MM.1S (cell line): ENCODE data around the gene SELL.

ENCODE experiments used
- DNase-seq: peaks from one replicate; pipeline ENCODE4 v3.0.0-alpha.2; 2015
- H2AFZ ChIP-seq: fragments of 300-600 bp; sonication (generic); 2 replicates; pipeline ENCODE4 v1.6.0; 2016; ENCODE audit warnings: antibody characterized with exemption, low read length
- H3F3A ChIP-seq: fragments of 300-600 bp; sonication (generic); 2 replicates; pipeline ENCODE4 v1.6.1; 2016; ENCODE audit warnings: mild to moderate bottlenecking, antibody characterized with exemption, low read length, moderate library complexity, mixed read lengths; ENCODE audit not compliant: insufficient read depth
- H3K27ac ChIP-seq: fragments of 300-600 bp; sonication (generic); 2 replicates; pipeline ENCODE4 v1.5.1; 2016; ENCODE audit warnings: mild to moderate bottlenecking, low read length
- H3K27me3 ChIP-seq: fragments of 300-600 bp; sonication (generic); replicated peaks from 2 replicates; pipeline ENCODE4 v1.6.0; 2016; ENCODE audit warnings: low read length; ENCODE audit not compliant: insufficient read depth
- H3K36me3 ChIP-seq: fragments of 300-600 bp; sonication (generic); replicated peaks from 2 replicates; pipeline ENCODE4 v1.6.1; 2016; ENCODE audit warnings: mild to moderate bottlenecking, low read length, mixed read lengths; ENCODE audit not compliant: insufficient read depth
- H3K4me1 ChIP-seq: fragments of 300-600 bp; sonication (generic); 2 replicates; pipeline ENCODE4 v1.6.1; 2016; ENCODE audit warnings: low read length, mixed read lengths
- H3K4me2 ChIP-seq: fragments of 300-600 bp; sonication (generic); 2 replicates; pipeline ENCODE4 v1.6.0; 2016; ENCODE audit warnings: low read depth, low read length
- H3K4me3 ChIP-seq: fragments of 300-600 bp; sonication (generic); 2 replicates; pipeline ENCODE4 v1.5.1; 2016; ENCODE audit warnings: low read length, mixed read lengths
- H3K79me2 ChIP-seq: fragments of 300-600 bp; sonication (generic); 2 replicates; pipeline ENCODE4 v1.6.1; 2016; ENCODE audit warnings: mixed run types, low read length, mixed read lengths
- H3K9ac ChIP-seq: fragments of 300-600 bp; sonication (generic); 2 replicates; pipeline ENCODE4 v1.6.1; 2016; ENCODE audit warnings: low read length, mixed read lengths
- H3K9me2 ChIP-seq: fragments of 300-600 bp; sonication (generic); replicated peaks from 2 replicates; pipeline ENCODE4 v1.6.1; 2016; ENCODE audit warnings: mild to moderate bottlenecking, low read length, mixed read lengths; ENCODE audit not compliant: insufficient read depth
- H3K9me3 ChIP-seq: fragments of 300-600 bp; sonication (generic); replicated peaks from 2 replicates; pipeline ENCODE4 v1.6.1; 2016; ENCODE audit warnings: mild to moderate bottlenecking, low read length, mixed read lengths; ENCODE audit not compliant: insufficient read depth
- H4K20me1 ChIP-seq: fragments of 300-600 bp; sonication (generic); 2 replicates; pipeline ENCODE4 v1.6.1; 2016; ENCODE audit warnings: mild to moderate bottlenecking, low read length, moderate library complexity, mixed read lengths; ENCODE audit not compliant: insufficient read depth
- EZH2 ChIP-seq: fragments of 300-600 bp; sonication (generic); optimal IDR thresholded peaks from 2 replicates; pipeline ENCODE3; 2017; ENCODE audit warnings: low read depth, mild to moderate bottlenecking, antibody characterized with exemption, low read length, mixed read lengths
- EZH2phosphoT487 ChIP-seq: fragments of 300-600 bp; sonication (generic); IDR thresholded peaks from 2 replicates; pipeline ENCODE4 v1.6.1; 2018; ENCODE audit warnings: antibody characterized with exemption, low read length
- TF ChIP-seq, protein P1 (sequence below): fragments of 300-600 bp; sonication (generic); IDR thresholded peaks from 2 replicates; pipeline ENCODE4 v1.5.1; 2016; ENCODE audit warnings: antibody characterized with exemption, low read length, mixed read lengths

Gene SELL

DNA sequence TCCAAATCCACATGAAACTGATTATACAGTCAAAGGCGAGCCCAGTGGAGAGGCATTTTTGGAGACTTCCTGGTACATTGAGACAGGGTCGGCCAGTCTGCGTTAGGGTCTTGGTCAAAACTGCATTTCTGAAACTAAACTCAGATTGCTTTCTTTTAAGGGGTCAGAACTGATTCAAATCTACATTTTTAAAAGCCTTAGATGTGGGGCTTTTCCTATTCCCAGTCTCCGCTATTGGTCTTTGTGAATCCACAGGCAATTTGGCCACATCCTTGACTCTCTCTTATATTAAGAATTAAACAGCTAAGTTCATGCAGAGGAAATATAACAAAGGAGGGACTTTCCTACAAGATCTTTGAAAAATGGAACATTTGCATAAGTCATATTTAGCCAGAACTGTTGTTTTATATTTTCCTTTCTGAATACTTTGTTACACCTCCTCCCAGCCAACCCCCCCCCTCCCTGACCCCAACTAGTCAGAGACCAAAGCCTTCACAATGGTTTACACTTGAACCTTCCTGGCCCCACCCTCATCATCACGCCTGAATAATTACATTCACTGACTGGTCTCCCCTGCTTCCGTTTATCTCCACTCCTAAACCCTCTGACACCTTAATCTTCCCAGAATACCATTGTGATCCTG lies 30.9 kb downstream of the SELL start:
- no peaks in the 10 kb centered on the region for H3K9me3 ChIP-seq
- H3K9me2 ChIP-seq = no peaks in the 10 kb centered on the region
- no peak overlapping the region for H3K27ac ChIP-seq
- H3K36me3 ChIP-seq = no peaks in the 10 kb centered on the region
- H3K9ac ChIP-seq = no peak overlapping the region
- no peaks in the 10 kb centered on the region for H3K4me1 ChIP-seq
- no peaks in the 10 kb centered on the region for H3K79me2 ChIP-seq
- no peak for DNase-seq
- H2AFZ ChIP-seq = no peak overlapping the region
- H3K4me3 ChIP-seq = no peak overlapping the region
- H4K20me1 ChIP-seq = no peaks in the 10 kb centered on the region
- no peak for TF ChIP-seq EZH2
- TF ChIP-seq, protein P1, sequence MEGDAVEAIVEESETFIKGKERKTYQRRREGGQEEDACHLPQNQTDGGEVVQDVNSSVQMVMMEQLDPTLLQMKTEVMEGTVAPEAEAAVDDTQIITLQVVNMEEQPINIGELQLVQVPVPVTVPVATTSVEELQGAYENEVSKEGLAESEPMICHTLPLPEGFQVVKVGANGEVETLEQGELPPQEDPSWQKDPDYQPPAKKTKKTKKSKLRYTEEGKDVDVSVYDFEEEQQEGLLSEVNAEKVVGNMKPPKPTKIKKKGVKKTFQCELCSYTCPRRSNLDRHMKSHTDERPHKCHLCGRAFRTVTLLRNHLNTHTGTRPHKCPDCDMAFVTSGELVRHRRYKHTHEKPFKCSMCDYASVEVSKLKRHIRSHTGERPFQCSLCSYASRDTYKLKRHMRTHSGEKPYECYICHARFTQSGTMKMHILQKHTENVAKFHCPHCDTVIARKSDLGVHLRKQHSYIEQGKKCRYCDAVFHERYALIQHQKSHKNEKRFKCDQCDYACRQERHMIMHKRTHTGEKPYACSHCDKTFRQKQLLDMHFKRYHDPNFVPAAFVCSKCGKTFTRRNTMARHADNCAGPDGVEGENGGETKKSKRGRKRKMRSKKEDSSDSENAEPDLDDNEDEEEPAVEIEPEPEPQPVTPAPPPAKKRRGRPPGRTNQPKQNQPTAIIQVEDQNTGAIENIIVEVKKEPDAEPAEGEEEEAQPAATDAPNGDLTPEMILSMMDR = no peak
- H3F3A ChIP-seq = no peaks in the 10 kb centered on the region
- H3K27me3 ChIP-seq = no peaks in the 10 kb centered on the region
- H3K4me2 ChIP-seq = no peak overlapping the region

DNA sequence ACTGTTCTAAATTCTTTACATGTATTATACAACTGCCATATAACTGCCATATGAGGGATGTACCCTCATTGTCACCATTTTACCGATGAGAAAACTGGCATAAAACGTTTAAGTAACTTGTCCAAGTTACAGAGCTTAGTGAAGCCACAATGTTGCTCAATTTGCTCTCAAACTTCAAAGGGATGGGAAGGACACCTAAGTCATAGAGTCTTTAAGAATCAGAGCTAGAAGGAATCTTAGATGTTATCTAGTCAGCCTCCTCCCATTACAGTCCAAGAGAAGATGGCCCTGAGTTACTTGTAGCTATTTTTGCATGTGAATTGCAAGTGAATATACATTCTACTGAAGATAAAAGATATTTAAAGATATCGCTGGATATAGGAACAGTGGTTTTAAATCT lies 31.7 kb downstream of the SELL start:
- Histone ChIP-seq H3K36me3 (no peaks in the 10 kb centered on the region), H4K20me1 (no peaks in the 10 kb centered on the region), H3K9me3 (no peaks in the 10 kb centered on the region), H3K9ac (no peak overlapping the region), H3K4me3 (no peak overlapping the region), H2AFZ (no peak overlapping the region), H3K4me1 (no peaks in the 10 kb centered on the region), H3K79me2 (no peaks in the 10 kb centered on the region), H3K27me3 (no peaks in the 10 kb centered on the region), H3K4me2 (no peak overlapping the region), H3F3A (no peaks in the 10 kb centered on the region), H3K27ac (no peak overlapping the region), H3K9me2 (no peaks in the 10 kb centered on the region)
- TF ChIP-seq EZH2phosphoT487 (no peak), EZH2 (no peak)
- TF ChIP-seq, protein P1 = no peak
- no peak for DNase-seq

DNA sequence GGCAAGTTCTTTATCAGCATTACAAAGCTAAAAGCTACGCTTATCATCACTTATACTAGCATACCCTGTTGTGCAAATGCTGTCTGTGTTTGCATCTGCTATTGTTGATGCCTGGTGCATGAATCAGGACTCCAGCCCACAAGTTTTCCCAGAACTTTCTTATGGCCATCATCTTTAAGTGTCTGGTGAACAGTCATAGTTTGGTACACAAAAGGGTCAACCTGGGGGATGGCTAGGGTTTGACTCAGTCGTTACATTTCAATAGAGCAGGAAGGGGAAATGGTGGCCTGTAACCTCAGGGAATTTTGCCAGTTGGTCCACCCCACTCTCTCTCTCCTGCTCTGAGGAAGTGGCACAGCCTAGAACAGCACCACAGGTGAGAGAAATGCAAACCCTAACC lies 35.4 kb downstream of the SELL start:
- Histone ChIP-seq H3K36me3 (no peaks in the 10 kb centered on the region), H3K9me3 (no peaks in the 10 kb centered on the region), H3F3A (no peaks in the 10 kb centered on the region), H3K4me2 (no peak overlapping the region), H2AFZ (no peak overlapping the region), H3K27ac (no peak overlapping the region), H3K4me3 (no peak overlapping the region), H3K4me1 (no peaks in the 10 kb centered on the region), H3K79me2 (no peaks in the 10 kb centered on the region), H3K27me3 (no peaks in the 10 kb centered on the region), H3K9ac (no peak overlapping the region), H3K9me2 (no peaks in the 10 kb centered on the region), H4K20me1 (no peaks in the 10 kb centered on the region)
- DNase-seq = no peak
- TF ChIP-seq EZH2phosphoT487 (no peak), EZH2 (no peak)
- TF ChIP-seq, protein P1 = no peak
